Lung (tissue), 12 donors: ENCODE results near the gene LPAR4. TPM values are rescaled to one million over a fixed set of nuclear protein-coding genes. Genes with fewer than 3 reads are reported as not detected.

ENCODE experiments used
- ATAC-seq: fragments of 200-7000 bp; cut with Tn5 transposase; one replicate; pipeline ENCODE4 v1.9.1; 2020; ENCODE audit warnings: moderate number of reproducible peaks; ENCODE audit not compliant: insufficient read depth, low FRiP score
- DNase-seq, 3 donors: peaks; one replicate each; pipeline ENCODE4 v3.0.0-alpha.2; 2013 to 2017
- H3K27ac ChIP-seq, 2 donors: one replicate each; pipeline ENCODE4 v1.5.1; 2013; ENCODE audit warnings: mild to moderate bottlenecking in 2 of 2, moderate library complexity in 2 of 2, control low read depth in 1 of 2, inconsistent platforms in 1 of 2, low read depth in 1 of 2, low read length in 1 of 2
- H3K27me3 ChIP-seq, 3 donors: one replicate each; pipeline ENCODE4 v1.5.1; 2013; ENCODE audit warnings: low read length in 2 of 3; ENCODE audit not compliant: control insufficient read depth in 3 of 3, insufficient read depth in 3 of 3
- H3K36me3 ChIP-seq, 4 donors: one replicate each; pipeline ENCODE4 v1.5.1; 2013; ENCODE audit warnings: low read length in 4 of 4, mild to moderate bottlenecking in 1 of 4, moderate library complexity in 1 of 4; ENCODE audit not compliant: control insufficient read depth in 4 of 4, insufficient read depth in 4 of 4
- H3K4me1 ChIP-seq, 5 donors: one replicate each; pipeline ENCODE4 v1.5.1; 2013; ENCODE audit warnings: low read length in 5 of 5, mild to moderate bottlenecking in 2 of 5, moderate library complexity in 1 of 5; ENCODE audit not compliant: control insufficient read depth in 5 of 5, insufficient read depth in 5 of 5
- H3K4me3 ChIP-seq: one replicate; pipeline ENCODE4 v1.5.1; 2013; ENCODE audit warnings: mild to moderate bottlenecking, control low read depth, moderate library complexity
- H3K9ac ChIP-seq, 2 donors: one replicate each; pipeline ENCODE4 v1.5.1; 2013; ENCODE audit warnings: low read length in 2 of 2, control low read depth in 1 of 2; ENCODE audit not compliant: insufficient read depth in 1 of 2
- H3K9me3 ChIP-seq, 4 donors: one replicate each; pipeline ENCODE4 v1.5.1; 2013; ENCODE audit warnings: low read length in 3 of 4, mild to moderate bottlenecking in 1 of 4, moderate library complexity in 1 of 4; ENCODE audit not compliant: control insufficient read depth in 4 of 4, insufficient read depth in 3 of 4
- WGBS, 2 donors: extraction: QIAGEN DNeasy Blood & Tissue Kit; methylation state at CpG; one replicate each; pipeline ENCODE4 v1.1.7; 2013; 5-methylcytosine and 5-hydroxymethylcytosine counted together
- polyA plus RNA-seq, 2 donors: library from polyadenylated mRNA; stranded (reverse); fragments of 200-250 nt; gene quantifications; one replicate each; pipeline ENCODE4 v1.2.1, GENCODE V29; 2013
- total RNA-seq, 2 donors: library from RNA; depleted of rRNA in 1 of 2; stranded (reverse); fragments of >200 nt in 1 of 2; gene quantifications; one replicate each; pipeline ENCODE4 v1.2.1, GENCODE V29; 2014 to 2021
- TF ChIP-seq, protein P1 (sequence below): IDR thresholded peaks from 2 replicates; pipeline ENCODE4 v1.5.1; 2012; ENCODE audit warnings: mild to moderate bottlenecking; ENCODE audit errors: control extremely low read depth, extremely low read depth
- donor health status: control.
- donor health status: control.
- donor health status: Bipolar disorder and iron deficiency.
- donor health status: healthy.
- donor health status: DM: yes; HTN: yes; CAD: no.

The LPAR4 gene
- total and polyA plus RNA-seq, 4 donors, result 0.03 to 2.2 (median 0.30) TPM; not detected in 1

DNA sequence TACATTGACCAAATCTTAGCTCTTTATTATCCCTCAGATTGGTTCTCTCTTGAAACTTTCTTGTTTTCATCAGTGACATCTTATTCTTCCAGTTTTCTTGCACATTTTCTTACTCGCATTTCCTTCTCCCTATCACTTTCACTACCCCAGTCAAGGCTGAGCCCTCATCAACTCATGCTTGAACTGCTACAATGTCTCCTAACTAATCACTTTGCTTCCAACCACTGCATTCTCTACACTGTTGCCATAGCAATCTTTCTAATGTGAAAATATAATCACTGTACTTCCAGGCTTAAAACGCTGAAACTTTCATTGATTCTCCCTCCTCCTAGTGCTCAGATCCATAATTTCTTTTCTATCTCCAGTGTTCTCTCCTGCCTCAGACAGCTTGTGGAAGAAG, 22.2 kb upstream of the LPAR4 start:
- Histone ChIP-seq H3K4me1 (no peaks in the 10 kb centered on the region), H3K36me3 (no peaks in the 10 kb centered on the region), H3K4me3 (no peak overlapping the region), H3K9ac (no peak overlapping the region), H3K9me3 (no peaks in the 10 kb centered on the region), H3K27ac (no peak overlapping the region), H3K27me3 (no peaks in the 10 kb centered on the region)
- DNase-seq (no peak), ATAC-seq (no peak)
- WGBS, 2 donors, result 50 to 83% methylated on average over 2 of the region's 2 CpGs
- TF ChIP-seq, protein P1, sequence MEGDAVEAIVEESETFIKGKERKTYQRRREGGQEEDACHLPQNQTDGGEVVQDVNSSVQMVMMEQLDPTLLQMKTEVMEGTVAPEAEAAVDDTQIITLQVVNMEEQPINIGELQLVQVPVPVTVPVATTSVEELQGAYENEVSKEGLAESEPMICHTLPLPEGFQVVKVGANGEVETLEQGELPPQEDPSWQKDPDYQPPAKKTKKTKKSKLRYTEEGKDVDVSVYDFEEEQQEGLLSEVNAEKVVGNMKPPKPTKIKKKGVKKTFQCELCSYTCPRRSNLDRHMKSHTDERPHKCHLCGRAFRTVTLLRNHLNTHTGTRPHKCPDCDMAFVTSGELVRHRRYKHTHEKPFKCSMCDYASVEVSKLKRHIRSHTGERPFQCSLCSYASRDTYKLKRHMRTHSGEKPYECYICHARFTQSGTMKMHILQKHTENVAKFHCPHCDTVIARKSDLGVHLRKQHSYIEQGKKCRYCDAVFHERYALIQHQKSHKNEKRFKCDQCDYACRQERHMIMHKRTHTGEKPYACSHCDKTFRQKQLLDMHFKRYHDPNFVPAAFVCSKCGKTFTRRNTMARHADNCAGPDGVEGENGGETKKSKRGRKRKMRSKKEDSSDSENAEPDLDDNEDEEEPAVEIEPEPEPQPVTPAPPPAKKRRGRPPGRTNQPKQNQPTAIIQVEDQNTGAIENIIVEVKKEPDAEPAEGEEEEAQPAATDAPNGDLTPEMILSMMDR, result no peak

DNA sequence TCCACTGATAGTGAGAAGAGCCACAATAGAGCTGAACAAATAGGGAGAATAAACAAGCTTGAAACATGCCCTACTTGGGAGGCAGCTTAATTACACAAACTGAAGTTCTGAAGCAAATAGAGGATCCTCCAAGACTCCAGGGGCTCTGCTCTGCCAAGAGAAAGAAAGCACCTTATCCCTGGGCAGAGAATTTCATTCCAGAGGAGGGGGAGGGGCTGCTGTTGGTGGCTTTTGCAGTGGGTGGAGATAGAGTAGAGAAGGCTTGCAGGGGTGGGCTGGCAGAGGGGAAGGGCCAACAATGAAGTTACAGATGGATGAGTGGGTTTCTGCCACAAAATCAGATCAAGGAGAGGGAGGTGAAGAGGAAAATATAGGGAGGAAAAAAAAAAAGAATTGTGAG, 1.0 kb upstream of the LPAR4 start:
- H3K27me3 ChIP-seq, result no peaks in the 10 kb centered on the region
- ATAC-seq, result no peak

DNA sequence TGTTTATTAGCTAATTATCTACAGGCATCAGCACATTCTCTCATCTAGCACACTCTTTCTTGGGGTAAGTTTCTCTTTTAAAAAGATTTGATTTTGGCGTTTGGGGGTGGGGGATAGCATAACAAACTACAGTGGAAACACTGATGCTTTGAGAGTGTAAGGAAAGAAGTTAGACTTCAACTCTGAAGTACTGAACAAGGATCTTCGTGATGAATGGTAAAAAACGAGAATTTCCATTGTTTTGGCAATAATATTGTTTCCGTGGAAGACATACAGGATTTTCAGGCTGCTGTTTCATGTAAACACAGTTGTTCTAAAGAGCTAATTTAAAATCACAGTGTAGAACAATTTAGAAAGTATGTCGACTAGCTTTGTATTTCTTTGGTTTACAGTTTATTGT, 451 bp downstream of the LPAR4 start:
- Histone ChIP-seq H3K4me1 (no peaks in the 10 kb centered on the region), H3K27ac (no peak overlapping the region), H3K36me3 (no peaks in the 10 kb centered on the region), H3K27me3 (no peaks in the 10 kb centered on the region), H3K9ac (peak overlapping the region in 1 of 2 donors; percentile 66), H3K4me3 (no peak overlapping the region), H3K9me3 (no peaks in the 10 kb centered on the region)
- TF ChIP-seq, protein P1, result no peak
- 31 to 41% methylated on average over 5 of the region's 5 CpGs for WGBS, 2 donors
- ATAC-seq (no peak), DNase-seq (peak in 2 of 3 donors; percentile 33 to 55)

More for the DNA sequence above, 1.0 kb upstream of the LPAR4 start:
- no peaks in the 10 kb centered on the region for H3K9me3 ChIP-seq
- H3K4me1 ChIP-seq, result no peaks in the 10 kb centered on the region
- no peak overlapping the region for H3K27ac ChIP-seq
- H3K36me3 ChIP-seq, result no peaks in the 10 kb centered on the region
- no peak overlapping the region for H3K4me3 ChIP-seq
- TF ChIP-seq, protein P1, result no peak
- no peak for DNase-seq
- H3K9ac ChIP-seq, result no peak overlapping the region

DNA sequence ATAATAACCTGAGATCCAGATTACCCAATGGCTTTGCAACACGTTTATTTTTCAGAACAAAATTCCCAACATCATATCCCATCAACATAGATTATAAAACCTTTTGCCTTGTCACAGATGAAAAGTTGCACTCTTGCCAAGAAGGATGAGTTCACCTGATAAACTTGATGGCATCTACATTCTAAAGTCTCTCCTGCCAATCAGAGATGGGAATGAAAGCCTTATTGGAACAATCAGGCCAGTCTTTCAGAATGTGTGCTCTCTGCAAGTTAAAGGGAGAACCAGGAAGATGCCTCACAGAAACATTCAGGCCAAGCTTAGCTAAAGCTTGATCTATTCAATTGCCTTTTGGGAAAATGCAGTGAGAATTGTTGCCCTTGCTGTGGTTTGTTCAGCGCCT, 1.3 kb downstream of the LPAR4 start:
- H3K4me1 ChIP-seq, result no peaks in the 10 kb centered on the region
- no peaks in the 10 kb centered on the region for H3K9me3 ChIP-seq
- no peak overlapping the region for H3K27ac ChIP-seq
- WGBS, 2 donors, result 54 to 84% methylated on average over 2 of the region's 2 CpGs
- H3K27me3 ChIP-seq, result no peaks in the 10 kb centered on the region
- no peak overlapping the region for H3K4me3 ChIP-seq
- no peak overlapping the region for H3K9ac ChIP-seq
- ATAC-seq, result no peak
- TF ChIP-seq, protein P1, result no peak
- DNase-seq, result no peak
- no peaks in the 10 kb centered on the region for H3K36me3 ChIP-seq
